Epithelial cell of proximal tubule (primary cell): ENCODE data around the gene NEU3. TPM values are rescaled to one million over a fixed set of nuclear protein-coding genes. Genes with fewer than 3 reads are reported as not detected.

Experiments used
- DNase-seq: peaks from one replicate; pipeline ENCODE4 v3.0.0-alpha.2; 2011; ENCODE audit warnings: low read depth
- H3K4me3 ChIP-seq: 2 replicates; pipeline ENCODE4 v1.5.1; 2011; ENCODE audit warnings: low read depth, mild to moderate bottlenecking, low read length
- CTCF ChIP-seq: conservative IDR thresholded peaks from 2 replicates; pipeline ENCODE4 v1.5.1; 2012; ENCODE audit warnings: low read depth, mild to moderate bottlenecking, low read length
- total RNA-seq: library from RNA; depleted of rRNA; stranded (reverse); fragments of >200 nt; gene quantifications from 2 replicates; pipeline ENCODE4 v1.2.3, GENCODE V29; 2015

Gene NEU3
- total RNA-seq, 1 donor from 2014 or later: 4.5 TPM

- no peak overlapping the region for H3K4me3 ChIP-seq
- no peak for TF ChIP-seq CTCF
- peak; percentile 52 for DNase-seq
Measured at GRCh38 chr11:75022296-75022695, 33.6 kb downstream of the NEU3 start.

GRCh38 chr11:75022759-75023396 is 34.1 kb downstream of the NEU3 start:
- peak; percentile 64 for DNase-seq
- peak; percentile 99 for TF ChIP-seq CTCF
- H3K4me3 ChIP-seq: no peak overlapping the region

- H3K4me3 ChIP-seq: no peak overlapping the region
- no peak for TF ChIP-seq CTCF
- DNase-seq: no peak
Measured at GRCh38 chr11:75023446-75024067, 34.8 kb downstream of the NEU3 start.

- no peak for DNase-seq
- no peak overlapping the region for H3K4me3 ChIP-seq
- no peak for TF ChIP-seq CTCF
Measured at GRCh38 chr11:75024068-75024449, 35.3 kb downstream of the NEU3 start.

GRCh38 chr11:75024764-75025211 is 36.1 kb downstream of the NEU3 start:
- H3K4me3 ChIP-seq: no peak overlapping the region
- DNase-seq: no peak
- TF ChIP-seq CTCF: no peak

- H3K4me3 ChIP-seq: no peak overlapping the region
- DNase-seq: no peak
- no peak for TF ChIP-seq CTCF
Measured at GRCh38 chr11:75025561-75025960, 36.8 kb downstream of the NEU3 start.

GRCh38 chr11:75028321-75028720 is 39.6 kb downstream of the NEU3 start:
- no peak for TF ChIP-seq CTCF
- H3K4me3 ChIP-seq: no peak overlapping the region
- no peak for DNase-seq
